GM12878 (cell line): Measurements from ENCODE around the gene ZDHHC14. TPM values are rescaled to one million over a fixed set of nuclear protein-coding genes. Genes with fewer than 3 reads are reported as not detected.

Experiments
- ATAC-seq: fragments of 200-7000 bp; cut with Tn5 transposase; 3 replicates; pipeline ENCODE4 v1.9.1; 2020; ENCODE audit warnings: mild to moderate bottlenecking, moderate library complexity
- BruUV-seq: library from RNA; stranded (reverse); fragments of 400-500 nt; replicated peaks from 2 replicates; lab custom pipeline; 2021; lab: Mats Ljungman, UMichigan
- CTCF ChIA-PET: fragments of 300-600 bp; sonication (Branson Sonifier 250); formaldehyde crosslinking; extraction: SDS; loops from one replicate; lab custom pipeline; 2021; ENCODE audit warnings: inconsistent platforms; lab: Yijun Ruan, JAX
- POLR2A ChIA-PET: fragments of 350-600 bp; formaldehyde crosslinking; extraction: SDS; loops from one replicate; lab custom pipeline; 2021; ENCODE audit warnings: inconsistent platforms; lab: Charles Lee
- RAD21 ChIA-PET: fragments of 300-600 bp; sonication (Branson Sonifier 250); formaldehyde crosslinking; loops from one replicate; lab custom pipeline; 2023; ENCODE audit warnings: antibody characterized with exemption; ENCODE audit not compliant: unreplicated experiment; lab: Charles Lee
- SMC1A ChIA-PET: fragments of 300-600 bp; sonication (Branson Sonifier 250); formaldehyde crosslinking; loops from one replicate; lab custom pipeline; 2023; ENCODE audit not compliant: unreplicated experiment, uncharacterized antibody; lab: Charles Lee
- DNase-seq: peaks from one replicate; pipeline ENCODE4 v3.0.0-alpha.2; 2011; ENCODE audit warnings: low read depth, low spot score
- FAIRE-seq: peaks from 3 replicates; lab custom pipeline; 2011; peaks lifted over from hg19 to GRCh38; lab: Jason Lieb, UNC
- H2AFZ ChIP-seq: 2 replicates; pipeline ENCODE4 v1.6.0; 2011; ENCODE audit warnings: low read depth, low read length, control low read depth; ENCODE audit not compliant: control insufficient read depth
- H3K27ac ChIP-seq: 2 replicates; pipeline ENCODE4 v1.5.1; 2011; ENCODE audit warnings: control low read depth; ENCODE audit not compliant: control insufficient read depth, insufficient read depth
- H3K27me3 ChIP-seq, 2 experiments: replicated peaks in 1 of 2; 2 replicates each; pipeline versions ENCODE4 v1.6.0 to v1.6.1; 2011; ENCODE audit warnings: low read length in 1 of 2; ENCODE audit not compliant: control insufficient read depth in 2 of 2, insufficient read depth in 2 of 2
- H3K36me3 ChIP-seq, 2 experiments: 2 replicates each; pipeline ENCODE4 v1.5.1; 2011; ENCODE audit warnings: low read length in 1 of 2; ENCODE audit not compliant: control insufficient read depth in 2 of 2, insufficient read depth in 2 of 2
- H3K4me1 ChIP-seq: 2 replicates; pipeline ENCODE4 v1.6.1; 2011; ENCODE audit warnings: mild to moderate bottlenecking, low read length, moderate library complexity, mixed read lengths; ENCODE audit not compliant: control insufficient read depth, insufficient read depth
- H3K4me2 ChIP-seq: 2 replicates; pipeline ENCODE4 v1.6.0; 2011; ENCODE audit warnings: control low read depth; ENCODE audit not compliant: control insufficient read depth, insufficient read depth
- H3K4me3 ChIP-seq: fragments of 200-600 bp; sonication (generic); 2 replicates; pipeline ENCODE4 v1.5.1; 2016
- H3K79me2 ChIP-seq: 2 replicates; pipeline ENCODE4 v1.6.0; 2011; ENCODE audit warnings: low read length; ENCODE audit not compliant: control insufficient read depth, insufficient read depth
- H3K9ac ChIP-seq: 2 replicates; pipeline ENCODE4 v1.8.0; 2011; ENCODE audit warnings: low read length, control low read depth, mixed read lengths; ENCODE audit not compliant: control insufficient read depth, insufficient read depth
- H3K9me3 ChIP-seq: replicated peaks from 3 replicates; pipeline ENCODE4 v1.5.1; 2011; ENCODE audit warnings: mild to moderate bottlenecking, low read length; ENCODE audit not compliant: control insufficient read depth, insufficient read depth
- H4K20me1 ChIP-seq: 2 replicates; pipeline ENCODE4 v1.6.0; 2011; ENCODE audit not compliant: control insufficient read depth, insufficient read depth
- CREB1 ChIP-seq: IDR thresholded peaks from 2 replicates; pipeline ENCODE4 v1.6.1; 2012; ENCODE audit warnings: low read depth, mild to moderate bottlenecking, inconsistent platforms
- NFYA ChIP-seq: IDR thresholded peaks from 2 replicates; pipeline ENCODE4 v1.6.1; 2011; ENCODE audit warnings: low read depth, mild to moderate bottlenecking, low read length, improper control_type of control experiment, borderline replicate concordance
- PAX5 ChIP-seq: IDR thresholded peaks from 2 replicates; pipeline ENCODE4 v1.6.1; 2011; ENCODE audit warnings: low read depth, low read length, borderline replicate concordance
- RCOR1 ChIP-seq: conservative IDR thresholded peaks from 2 replicates; pipeline ENCODE4 v1.6.1; 2012; ENCODE audit warnings: low read depth, low read length, improper control_type of control experiment
- WGBS: methylation state at CpG from one replicate; pipeline ENCODE4 v1.1.6; 2016; ENCODE audit warnings: low lambda C conversion rate; ENCODE audit not compliant: insufficient replicate concordance, insufficient coverage; ENCODE audit errors: missing lambda C conversion rate; 5-methylcytosine and 5-hydroxymethylcytosine counted together
- in situ Hi-C: fragments of 300-500 bp; cut with MboI; formaldehyde crosslinking; loops from 9 replicates; pipeline ENCODE4 v1.14.3; 2018; ENCODE audit warnings: mixed read lengths
- intact Hi-C: fragments of 100-400 bp; cut with micrococcal nuclease; formaldehyde crosslinking; loops from one replicate; pipeline ENCODE4 v1.14.2; 2022; ENCODE audit not compliant: unreplicated experiment
- polyA plus RNA-seq, 11 experiments: library from polyadenylated mRNA; depleted of rRNA in 4 of 11; unstranded in 6 of 11; stranded (reverse) in 5 of 11; fragments of >200 nt; fragmentation: Nextera tagmentation in 4 of 11; fragmentation: Illumina TruSeq in 1 of 11; extraction: Ambion mirVana in 4 of 11; extraction: Trizol in 1 of 11; gene quantifications; 1 replicate in 1 of 11; 2 replicates in 10 of 11; pipeline versions ENCODE4 v1.2.1 to v1.2.3, GENCODE V29; 2011 to 2016; ENCODE audit warnings: inconsistent platforms in 2 of 11, missing spikeins in 2 of 11, low read depth in 1 of 11
- total RNA-seq, 4 experiments: library from RNA; depleted of rRNA in 3 of 4; stranded (reverse); fragments of >200 nt in 3 of 4; fragmentation: Illumina TruSeq in 1 of 4; extraction: Trizol in 1 of 4; gene quantifications; 2 replicates each; pipeline versions ENCODE4 v1.2.1 to v1.2.3, GENCODE V29; 2013 to 2021
- TF ChIP-seq, protein P1 (sequence below): fragments of 450-650 bp; IDR thresholded peaks from 2 replicates; pipeline ENCODE4 v1.6.1; 2017; ENCODE audit warnings: antibody characterized with exemption, mild to moderate bottlenecking, moderate library complexity
- TF ChIP-seq, protein P2 (sequence below): IDR thresholded peaks from 2 replicates; pipeline ENCODE4 v1.6.1; 2012; ENCODE audit warnings: low read length, inconsistent platforms

ZDHHC14 gene
- total and polyA plus RNA-seq, 10 of the 15 experiments (the other 5 are each of a cell fraction or from before 2014, with no cell fraction given) = 0.15 to 16.0 (median 0.76) TPM; not detected in 1

DNA sequence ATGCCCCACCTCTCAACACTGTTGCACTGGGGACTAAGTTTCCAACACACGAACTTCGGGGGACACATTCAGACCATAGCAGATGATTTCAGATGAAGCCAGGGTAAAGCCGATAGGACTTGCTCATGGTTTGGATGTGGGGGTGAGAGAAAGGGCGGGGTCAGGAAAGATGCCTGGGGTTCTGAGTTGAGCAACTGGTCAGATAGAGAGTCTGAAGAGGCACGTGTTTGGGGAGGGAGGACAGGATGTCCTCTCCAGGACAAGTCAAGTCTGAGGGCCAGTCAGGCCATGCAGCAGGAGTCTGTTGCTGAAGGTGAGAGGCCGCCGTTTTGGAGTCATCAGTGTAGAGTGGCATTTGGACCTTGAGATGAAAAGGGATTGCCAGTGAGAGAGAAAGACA is 244.1 kb downstream of the ZDHHC14 start:
- CTCF ChIA-PET = no interaction called here
- 69% methylated on average over 7 of the region's 7 CpGs for WGBS
- RAD21 ChIA-PET = no interaction called here
- Histone ChIP-seq H3K4me1 (no peaks in the 10 kb centered on the region), H3K36me3 (no peaks in the 10 kb centered on the region; a peak in 1 of 4 replicates), H3K79me2 (no peaks in the 10 kb centered on the region), H3K4me3 (no peak overlapping the region), H3K9me3 (no peaks in the 10 kb centered on the region; the same call in 2 of the 3 replicates), H2AFZ (no peak overlapping the region), H3K4me2 (no peak overlapping the region), H3K27ac (no peak overlapping the region), H3K27me3 (no peaks in the 10 kb centered on the region), H3K9ac (no peak overlapping the region), H4K20me1 (no peaks in the 10 kb centered on the region)
- POLR2A ChIA-PET = no interaction called here
- intact Hi-C loops = no loop called here
- SMC1A ChIA-PET = no interaction called here
- no peak for TF ChIP-seq PAX5
- TF ChIP-seq RCOR1 = no peak
- TF ChIP-seq, protein P1, sequence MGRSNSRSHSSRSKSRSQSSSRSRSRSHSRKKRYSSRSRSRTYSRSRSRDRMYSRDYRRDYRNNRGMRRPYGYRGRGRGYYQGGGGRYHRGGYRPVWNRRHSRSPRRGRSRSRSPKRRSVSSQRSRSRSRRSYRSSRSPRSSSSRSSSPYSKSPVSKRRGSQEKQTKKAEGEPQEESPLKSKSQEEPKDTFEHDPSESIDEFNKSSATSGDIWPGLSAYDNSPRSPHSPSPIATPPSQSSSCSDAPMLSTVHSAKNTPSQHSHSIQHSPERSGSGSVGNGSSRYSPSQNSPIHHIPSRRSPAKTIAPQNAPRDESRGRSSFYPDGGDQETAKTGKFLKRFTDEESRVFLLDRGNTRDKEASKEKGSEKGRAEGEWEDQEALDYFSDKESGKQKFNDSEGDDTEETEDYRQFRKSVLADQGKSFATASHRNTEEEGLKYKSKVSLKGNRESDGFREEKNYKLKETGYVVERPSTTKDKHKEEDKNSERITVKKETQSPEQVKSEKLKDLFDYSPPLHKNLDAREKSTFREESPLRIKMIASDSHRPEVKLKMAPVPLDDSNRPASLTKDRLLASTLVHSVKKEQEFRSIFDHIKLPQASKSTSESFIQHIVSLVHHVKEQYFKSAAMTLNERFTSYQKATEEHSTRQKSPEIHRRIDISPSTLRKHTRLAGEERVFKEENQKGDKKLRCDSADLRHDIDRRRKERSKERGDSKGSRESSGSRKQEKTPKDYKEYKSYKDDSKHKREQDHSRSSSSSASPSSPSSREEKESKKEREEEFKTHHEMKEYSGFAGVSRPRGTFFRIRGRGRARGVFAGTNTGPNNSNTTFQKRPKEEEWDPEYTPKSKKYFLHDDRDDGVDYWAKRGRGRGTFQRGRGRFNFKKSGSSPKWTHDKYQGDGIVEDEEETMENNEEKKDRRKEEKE = no peak
- no peak for TF ChIP-seq NFYA
- TF ChIP-seq CREB1 = no peak
- TF ChIP-seq, protein P2, sequence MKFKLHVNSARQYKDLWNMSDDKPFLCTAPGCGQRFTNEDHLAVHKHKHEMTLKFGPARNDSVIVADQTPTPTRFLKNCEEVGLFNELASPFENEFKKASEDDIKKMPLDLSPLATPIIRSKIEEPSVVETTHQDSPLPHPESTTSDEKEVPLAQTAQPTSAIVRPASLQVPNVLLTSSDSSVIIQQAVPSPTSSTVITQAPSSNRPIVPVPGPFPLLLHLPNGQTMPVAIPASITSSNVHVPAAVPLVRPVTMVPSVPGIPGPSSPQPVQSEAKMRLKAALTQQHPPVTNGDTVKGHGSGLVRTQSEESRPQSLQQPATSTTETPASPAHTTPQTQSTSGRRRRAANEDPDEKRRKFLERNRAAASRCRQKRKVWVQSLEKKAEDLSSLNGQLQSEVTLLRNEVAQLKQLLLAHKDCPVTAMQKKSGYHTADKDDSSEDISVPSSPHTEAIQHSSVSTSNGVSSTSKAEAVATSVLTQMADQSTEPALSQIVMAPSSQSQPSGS = no peak
- in situ Hi-C loops = no loop called here
- DNase-seq = no peak
- no peak for FAIRE-seq
- no peak for ATAC-seq
- no TSS peak for BruUV-seq
